Prostate gland (tissue), 2 donors: ENCODE measurements around the gene HECW1.

ENCODE experiments used
- POLR2AphosphoS5 ChIP-seq: sonication (generic); formaldehyde crosslinking; IDR thresholded peaks from one replicate; pipeline ENCODE4 v1.6.1; 2017; ENCODE audit warnings: antibody characterized with exemption
- TF ChIP-seq, protein P1 (sequence below), 4 experiments: fragments of 200-600 bp in 2 of 4; fragments of 450-650 bp in 2 of 4; sonication (generic) in 2 of 4; IDR thresholded peaks; 1 replicate in 3 of 4; 2 replicates in 1 of 4; pipeline ENCODE4 v1.5.1; 2016 to 2019; ENCODE audit warnings: antibody characterized with exemption in 4 of 4, mild to moderate bottlenecking in 2 of 4, moderate library complexity in 2 of 4

DNA sequence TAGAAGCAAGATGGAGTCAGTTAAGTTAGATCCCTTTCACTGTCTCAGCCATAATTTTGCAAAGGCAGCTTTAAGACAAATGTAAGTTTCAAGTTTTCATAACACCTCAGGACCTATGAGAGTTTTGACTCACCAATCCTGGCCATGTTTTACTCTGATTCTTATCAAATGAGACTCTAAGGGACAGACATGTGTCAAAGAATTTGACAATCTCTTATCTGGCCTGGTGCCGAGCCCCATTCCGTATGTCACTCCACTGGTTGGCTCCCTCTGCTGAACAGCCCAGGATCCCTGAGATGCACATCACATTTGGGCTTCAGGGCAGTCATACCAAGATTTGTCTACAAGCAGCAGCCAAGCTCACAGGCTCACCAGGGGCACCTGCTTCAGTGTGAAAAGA is 282.9 kb downstream of the HECW1 start:
- no peak for TF ChIP-seq POLR2AphosphoS5
- TF ChIP-seq, protein P1, sequence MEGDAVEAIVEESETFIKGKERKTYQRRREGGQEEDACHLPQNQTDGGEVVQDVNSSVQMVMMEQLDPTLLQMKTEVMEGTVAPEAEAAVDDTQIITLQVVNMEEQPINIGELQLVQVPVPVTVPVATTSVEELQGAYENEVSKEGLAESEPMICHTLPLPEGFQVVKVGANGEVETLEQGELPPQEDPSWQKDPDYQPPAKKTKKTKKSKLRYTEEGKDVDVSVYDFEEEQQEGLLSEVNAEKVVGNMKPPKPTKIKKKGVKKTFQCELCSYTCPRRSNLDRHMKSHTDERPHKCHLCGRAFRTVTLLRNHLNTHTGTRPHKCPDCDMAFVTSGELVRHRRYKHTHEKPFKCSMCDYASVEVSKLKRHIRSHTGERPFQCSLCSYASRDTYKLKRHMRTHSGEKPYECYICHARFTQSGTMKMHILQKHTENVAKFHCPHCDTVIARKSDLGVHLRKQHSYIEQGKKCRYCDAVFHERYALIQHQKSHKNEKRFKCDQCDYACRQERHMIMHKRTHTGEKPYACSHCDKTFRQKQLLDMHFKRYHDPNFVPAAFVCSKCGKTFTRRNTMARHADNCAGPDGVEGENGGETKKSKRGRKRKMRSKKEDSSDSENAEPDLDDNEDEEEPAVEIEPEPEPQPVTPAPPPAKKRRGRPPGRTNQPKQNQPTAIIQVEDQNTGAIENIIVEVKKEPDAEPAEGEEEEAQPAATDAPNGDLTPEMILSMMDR (IDR thresholded peaks at IDR 0.05): no peak
